ENCODE results near the gene MARCHF4. TPM values are rescaled to one million over a fixed set of nuclear protein-coding genes. Genes with fewer than 3 reads are reported as not detected.
"Not testable (repeated sequence)": the region's sequence is repeated elsewhere in the genome, so short reads cannot be mapped to it uniquely, and the experiment has no call there.

The MARCHF4 gene
- total RNA-seq, 1 donor from 2014 or later = 3.6 TPM

- no peak for DNase-seq (ENCODE audit: low read depth, low spot score)
Measured at GRCh38 chr2:216392018-216392562, 19.8 kb upstream of the MARCHF4 start.

- no peak for DNase-seq (ENCODE audit: low read depth, low spot score)
Measured at GRCh38 chr2:216391401-216391800, 19.1 kb upstream of the MARCHF4 start.

GRCh38 chr2:216389570-216389969 lies 17.3 kb upstream of the MARCHF4 start:
- DNase-seq (ENCODE audit: low read depth, low spot score) = no peak

GRCh38 chr2:216388046-216388884 lies 16.0 kb upstream of the MARCHF4 start:
- DNase-seq (ENCODE audit: low read depth, low spot score) = no peak

- no peak for DNase-seq (ENCODE audit: low read depth, low spot score)
Measured at GRCh38 chr2:216387262-216387661, 15.0 kb upstream of the MARCHF4 start.

GRCh38 chr2:216385478-216385877 lies 13.2 kb upstream of the MARCHF4 start:
- DNase-seq (ENCODE audit: low read depth, low spot score) = no peak

GRCh38 chr2:216384409-216384808 lies 12.1 kb upstream of the MARCHF4 start:
- DNase-seq (ENCODE audit: low read depth, low spot score) = not testable (repeated sequence)

GRCh38 chr2:216379977-216380376 lies 7.7 kb upstream of the MARCHF4 start:
- DNase-seq (ENCODE audit: low read depth, low spot score) = no peak

- DNase-seq (ENCODE audit: low read depth, low spot score) = no peak
Measured at GRCh38 chr2:216375286-216375685, 3.0 kb upstream of the MARCHF4 start.

GRCh38 chr2:216373896-216374295 lies 1.6 kb upstream of the MARCHF4 start:
- no peak for DNase-seq (ENCODE audit: low read depth, low spot score)

- DNase-seq (ENCODE audit: low read depth, low spot score) = peak; percentile 68
Measured at GRCh38 chr2:216372761-216373291, 543 bp upstream of the MARCHF4 start.

- no peak for DNase-seq (ENCODE audit: low read depth, low spot score)
Measured at GRCh38 chr2:216370961-216371712, 1.1 kb downstream of the MARCHF4 start.

- no peak for DNase-seq (ENCODE audit: low read depth, low spot score)
Measured at GRCh38 chr2:216369821-216370220, 2.5 kb downstream of the MARCHF4 start.

GRCh38 chr2:216366777-216367471 lies 5.4 kb downstream of the MARCHF4 start:
- DNase-seq (ENCODE audit: low read depth, low spot score) = no peak

GRCh38 chr2:216365518-216365917 lies 6.8 kb downstream of the MARCHF4 start:
- DNase-seq (ENCODE audit: low read depth, low spot score) = no peak

- DNase-seq (ENCODE audit: low read depth, low spot score) = no peak
Measured at GRCh38 chr2:216363221-216363620, 9.1 kb downstream of the MARCHF4 start.

GRCh38 chr2:216362730-216363129 lies 9.6 kb downstream of the MARCHF4 start:
- DNase-seq (ENCODE audit: low read depth, low spot score) = peak; percentile 62

- DNase-seq (ENCODE audit: low read depth, low spot score) = no peak
Measured at GRCh38 chr2:216355711-216356110, 16.6 kb downstream of the MARCHF4 start.

GRCh38 chr2:216354306-216354705 lies 18.0 kb downstream of the MARCHF4 start:
- no peak for DNase-seq (ENCODE audit: low read depth, low spot score)

- no peak for DNase-seq (ENCODE audit: low read depth, low spot score)
Measured at GRCh38 chr2:216352653-216353270, 19.5 kb downstream of the MARCHF4 start.

Data from pulmonary artery endothelial cell (primary cell).